Astrocyte (in vitro differentiated cells and primary cell): ENCODE data around the gene ACADSB.

Source experiments
- CTCF ChIP-seq: IDR thresholded peaks from 2 replicates; pipeline ENCODE4 v1.5.1; 2011; ENCODE audit warnings: low read depth, mild to moderate bottlenecking, inconsistent platforms, low read length, moderate library complexity; ENCODE audit not compliant: insufficient read depth
- EZH2 ChIP-seq: IDR thresholded peaks from 2 replicates; pipeline ENCODE4 v1.6.1; 2012; ENCODE audit warnings: mild to moderate bottlenecking, low read length, inconsistent platforms; ENCODE audit not compliant: insufficient read depth

GRCh38 chr10:123061865-123062264, 53.1 kb downstream of the ACADSB start:
- TF ChIP-seq CTCF, result no peak
- no peak for TF ChIP-seq EZH2
